Activated naive CD8-positive, alpha-beta T cell treated with anti-CD3 and anti-CD28 coated beads, Interleukin-2, amount 50 U/mL, for 24 hours (primary cell): ENCODE data around the gene DMAC2.

ENCODE experiments used
- ATAC-seq: fragments of 150-1000 bp; cut with Tn5 transposase; one replicate; pipeline ENCODE4 v1.10.0; 2021
- DNase-seq: peaks from one replicate; pipeline ENCODE4 v3.0.0; 2021
- H3K27ac Mint-ChIP-seq: one replicate; pipeline ENCODE4 v1.8.0; 2021; ENCODE audit warnings: mild to moderate bottlenecking, mixed read lengths
- H3K27me3 Mint-ChIP-seq: one replicate; pipeline ENCODE4 v1.8.0; 2021; ENCODE audit warnings: mixed read lengths
- H3K36me3 Mint-ChIP-seq: one replicate; pipeline ENCODE4 v1.8.0; 2021; ENCODE audit warnings: low read depth, mixed read lengths
- H3K4me1 Mint-ChIP-seq: one replicate; pipeline ENCODE4 v1.8.0; 2021; ENCODE audit warnings: mixed read lengths
- H3K4me3 Mint-ChIP-seq: one replicate; pipeline ENCODE4 v1.8.0; 2021; ENCODE audit warnings: mild to moderate bottlenecking, moderate library complexity, mixed read lengths
- H3K9me3 Mint-ChIP-seq: one replicate; pipeline ENCODE4 v1.8.0; 2021; ENCODE audit warnings: mixed read lengths

DMAC2 gene

GRCh38 chr19:41433171-41433570, 6.5 kb downstream of the DMAC2 start:
- Mint-ChIP-seq H3K27ac (no peak overlapping the region), H3K9me3 (no peaks in the 10 kb centered on the region), H3K36me3 (peaks cover 18% of the 10 kb centered on the region)

GRCh38 chr19:41431426-41432386, 8.0 kb downstream of the DMAC2 start:
- Mint-ChIP-seq H3K27ac (no peak overlapping the region), H3K27me3 (no peaks in the 10 kb centered on the region), H3K4me1 (peaks cover 19% of the 10 kb centered on the region), H3K36me3 (peaks cover 14% of the 10 kb centered on the region), H3K9me3 (no peaks in the 10 kb centered on the region), H3K4me3 (no peak overlapping the region)
- no peak for ATAC-seq
- no peak for DNase-seq

More at GRCh38 chr19:41433171-41433570, 6.5 kb downstream of the DMAC2 start:
- Mint-ChIP-seq H3K4me1 (peaks cover 13% of the 10 kb centered on the region), H3K27me3 (no peaks in the 10 kb centered on the region), H3K4me3 (no peak overlapping the region)
- no peak for DNase-seq
- no peak for ATAC-seq

- Mint-ChIP-seq H3K9me3 (no peaks in the 10 kb centered on the region), H3K27me3 (no peaks in the 10 kb centered on the region), H3K4me3 (no peak overlapping the region), H3K4me1 (peaks cover 19% of the 10 kb centered on the region), H3K27ac (no peak overlapping the region), H3K36me3 (peaks cover 14% of the 10 kb centered on the region)
- no peak for DNase-seq
- ATAC-seq, result no peak
Observed at GRCh38 chr19:41430922-41431321, 8.8 kb downstream of the DMAC2 start.

GRCh38 chr19:41428481-41428859, 11.2 kb downstream of the DMAC2 start:
- peaks cover 11% of the 10 kb centered on the region for H3K36me3 Mint-ChIP-seq
- DNase-seq, result no peak
- ATAC-seq, result peak; percentile 4
- no peak overlapping the region for H3K27ac Mint-ChIP-seq
- no peaks in the 10 kb centered on the region for H3K27me3 Mint-ChIP-seq
- H3K4me1 Mint-ChIP-seq, result peaks cover 17% of the 10 kb centered on the region
- peak overlapping the region; percentile 38 for H3K4me3 Mint-ChIP-seq
- H3K9me3 Mint-ChIP-seq, result no peaks in the 10 kb centered on the region

GRCh38 chr19:41427647-41428480, 11.8 kb downstream of the DMAC2 start:
- peak; percentile 57 for ATAC-seq

GRCh38 chr19:41426952-41427646, 12.6 kb downstream of the DMAC2 start, which contains the start of gene B3GNT8:
Gene B3GNT8 (minus strand): TSS chr19:41427374. CDS start chr19:41426778, 596 bp downstream.
- peak; percentile 56 for DNase-seq
- no peaks in the 10 kb centered on the region for H3K9me3 Mint-ChIP-seq

More at GRCh38 chr19:41427647-41428480, 11.8 kb downstream of the DMAC2 start:
- Mint-ChIP-seq H3K4me3 (peak overlapping the region; percentile 69), H3K4me1 (peaks cover 17% of the 10 kb centered on the region), H3K36me3 (peaks cover 11% of the 10 kb centered on the region), H3K9me3 (no peaks in the 10 kb centered on the region), H3K27ac (peak overlapping the region; percentile 82), H3K27me3 (no peaks in the 10 kb centered on the region)
- peak; percentile 38 for DNase-seq

GRCh38 chr19:41426116-41426841, 13.4 kb downstream of the DMAC2 start:
- Mint-ChIP-seq H3K4me1 (peaks cover 17% of the 10 kb centered on the region), H3K9me3 (no peaks in the 10 kb centered on the region), H3K27ac (no peak overlapping the region), H3K36me3 (peaks cover 4% of the 10 kb centered on the region), H3K27me3 (no peaks in the 10 kb centered on the region), H3K4me3 (no peak overlapping the region)
- ATAC-seq (no peak), DNase-seq (no peak)

More at GRCh38 chr19:41426952-41427646, 12.6 kb downstream of the DMAC2 start, which contains the start of gene B3GNT8:
- Mint-ChIP-seq H3K27me3 (no peaks in the 10 kb centered on the region), H3K4me3 (peak within 1 kb of the TSS; percentile 69), H3K27ac (peak within 1 kb of the TSS; percentile 82), H3K4me1 (peaks cover 17% of the 10 kb centered on the region), H3K36me3 (peaks cover 8% of the 10 kb centered on the region)
- ATAC-seq, result peak; percentile 56

- H3K4me3 Mint-ChIP-seq, result no peak overlapping the region
Observed at GRCh38 chr19:41425174-41426115, 14.3 kb downstream of the DMAC2 start.

GRCh38 chr19:41424335-41425173, 15.2 kb downstream of the DMAC2 start:
- DNase-seq, result no peak
- no peak overlapping the region for H3K27ac Mint-ChIP-seq

More at GRCh38 chr19:41425174-41426115, 14.3 kb downstream of the DMAC2 start:
- no peak for DNase-seq
- Mint-ChIP-seq H3K27ac (no peak overlapping the region), H3K36me3 (no peaks in the 10 kb centered on the region), H3K27me3 (no peaks in the 10 kb centered on the region), H3K4me1 (peaks cover 17% of the 10 kb centered on the region), H3K9me3 (no peaks in the 10 kb centered on the region)
- no peak for ATAC-seq

GRCh38 chr19:41422955-41423354, 16.8 kb downstream of the DMAC2 start:
- DNase-seq (no peak), ATAC-seq (no peak)
- Mint-ChIP-seq H3K9me3 (no peaks in the 10 kb centered on the region), H3K27me3 (no peaks in the 10 kb centered on the region), H3K36me3 (no peaks in the 10 kb centered on the region), H3K4me1 (peaks cover 9% of the 10 kb centered on the region), H3K4me3 (no peak overlapping the region), H3K27ac (no peak overlapping the region)

More at GRCh38 chr19:41424335-41425173, 15.2 kb downstream of the DMAC2 start:
- no peaks in the 10 kb centered on the region for H3K36me3 Mint-ChIP-seq
- H3K4me1 Mint-ChIP-seq, result peaks cover 17% of the 10 kb centered on the region
- H3K27me3 Mint-ChIP-seq, result no peaks in the 10 kb centered on the region
- H3K9me3 Mint-ChIP-seq, result no peaks in the 10 kb centered on the region
- H3K4me3 Mint-ChIP-seq, result no peak overlapping the region
- ATAC-seq, result no peak

- no peaks in the 10 kb centered on the region for H3K36me3 Mint-ChIP-seq
- no peaks in the 10 kb centered on the region for H3K27me3 Mint-ChIP-seq
- H3K4me1 Mint-ChIP-seq, result peaks cover 4% of the 10 kb centered on the region
- no peak for DNase-seq
- no peak overlapping the region for H3K27ac Mint-ChIP-seq
- H3K9me3 Mint-ChIP-seq, result no peaks in the 10 kb centered on the region
- ATAC-seq, result no peak
- no peak overlapping the region for H3K4me3 Mint-ChIP-seq
Observed at GRCh38 chr19:41422456-41422855, 17.3 kb downstream of the DMAC2 start.

- no peak overlapping the region for H3K4me3 Mint-ChIP-seq
- no peaks in the 10 kb centered on the region for H3K9me3 Mint-ChIP-seq
- H3K27ac Mint-ChIP-seq, result no peak overlapping the region
- H3K4me1 Mint-ChIP-seq, result peaks cover 3% of the 10 kb centered on the region
- H3K27me3 Mint-ChIP-seq, result no peaks in the 10 kb centered on the region
- no peak for ATAC-seq
- DNase-seq, result no peak
- H3K36me3 Mint-ChIP-seq, result peaks cover 3% of the 10 kb centered on the region
Observed at GRCh38 chr19:41421973-41422372, 17.7 kb downstream of the DMAC2 start.
